ENCODE results near the gene IPCEF1. TPM values are rescaled to one million over a fixed set of nuclear protein-coding genes. Genes with fewer than 3 reads are reported as not detected.

IPCEF1 gene
- total RNA-seq, 3 donors from 2014 or later (not counting 1 experiment from before 2014, with no cell fraction given) = 31.4 to 53.2 (median 45.5) TPM

GRCh38 chr6:154352898-154353585 is 3.6 kb downstream of the IPCEF1 start:
- H3K27me3 Mint-ChIP-seq (ENCODE audit: low read depth in 2 of 2) = peaks cover 3 to 7% of the 10 kb centered on the region in 2 donors
- ATAC-seq (peak; percentile 42 to 48 (median 45)), DNase-seq (no peak)
- no peak overlapping the region for H3K4me3 Mint-ChIP-seq
- intact Hi-C loops (cut with micrococcal nuclease) = no loop called here
- H3K36me3 Mint-ChIP-seq = no peaks in the 10 kb centered on the region
- Histone ChIP-seq H3K27ac (ENCODE audit: low read length) (no peak overlapping the region), H3K36me3 (ENCODE audit: control insufficient read depth, insufficient read depth, low read length) (no peaks in the 10 kb centered on the region), H3K4me1 (ENCODE audit: control insufficient read depth, insufficient read depth, low read length) (peaks cover 4% of the 10 kb centered on the region), H3K27me3 (ENCODE audit: control insufficient read depth, insufficient read depth, low read length) (no peaks in the 10 kb centered on the region), H3K4me3 (ENCODE audit: low read length) (no peak overlapping the region), H3K9me3 (ENCODE audit: control insufficient read depth, insufficient read depth, low read length) (no peaks in the 10 kb centered on the region)
- peaks cover 0 to 13% of the 10 kb centered on the region in 2 donors for H3K4me1 Mint-ChIP-seq
- TF ChIP-seq, protein P1, sequence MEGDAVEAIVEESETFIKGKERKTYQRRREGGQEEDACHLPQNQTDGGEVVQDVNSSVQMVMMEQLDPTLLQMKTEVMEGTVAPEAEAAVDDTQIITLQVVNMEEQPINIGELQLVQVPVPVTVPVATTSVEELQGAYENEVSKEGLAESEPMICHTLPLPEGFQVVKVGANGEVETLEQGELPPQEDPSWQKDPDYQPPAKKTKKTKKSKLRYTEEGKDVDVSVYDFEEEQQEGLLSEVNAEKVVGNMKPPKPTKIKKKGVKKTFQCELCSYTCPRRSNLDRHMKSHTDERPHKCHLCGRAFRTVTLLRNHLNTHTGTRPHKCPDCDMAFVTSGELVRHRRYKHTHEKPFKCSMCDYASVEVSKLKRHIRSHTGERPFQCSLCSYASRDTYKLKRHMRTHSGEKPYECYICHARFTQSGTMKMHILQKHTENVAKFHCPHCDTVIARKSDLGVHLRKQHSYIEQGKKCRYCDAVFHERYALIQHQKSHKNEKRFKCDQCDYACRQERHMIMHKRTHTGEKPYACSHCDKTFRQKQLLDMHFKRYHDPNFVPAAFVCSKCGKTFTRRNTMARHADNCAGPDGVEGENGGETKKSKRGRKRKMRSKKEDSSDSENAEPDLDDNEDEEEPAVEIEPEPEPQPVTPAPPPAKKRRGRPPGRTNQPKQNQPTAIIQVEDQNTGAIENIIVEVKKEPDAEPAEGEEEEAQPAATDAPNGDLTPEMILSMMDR (IDR thresholded peaks at IDR 0.05) = no peak
- H3K9me3 Mint-ChIP-seq = peaks cover 7 to 8% of the 10 kb centered on the region in 2 donors
- WGBS (ENCODE audit: insufficient coverage) = 74% methylated on average over 14 of the region's 15 CpGs
- H3K27ac Mint-ChIP-seq = no peak overlapping the region

- H3K4me1 ChIP-seq (ENCODE audit: control insufficient read depth, insufficient read depth, low read length) = peaks cover 4% of the 10 kb centered on the region
- H3K36me3 Mint-ChIP-seq = no peaks in the 10 kb centered on the region
- 96% methylated on average over 2 of the region's 3 CpGs for WGBS (ENCODE audit: insufficient coverage)
- ATAC-seq (no peak), DNase-seq (no peak)
- peaks cover 6 to 8% of the 10 kb centered on the region in 2 donors for H3K27me3 Mint-ChIP-seq (ENCODE audit: low read depth in 2 of 2)
- no peaks in the 10 kb centered on the region for H3K36me3 ChIP-seq (ENCODE audit: control insufficient read depth, insufficient read depth, low read length)
- intact Hi-C loops (cut with micrococcal nuclease) = no loop called here
- H3K27ac Mint-ChIP-seq = no peak overlapping the region
- no peak overlapping the region for H3K4me3 ChIP-seq (ENCODE audit: low read length)
- no peak overlapping the region for H3K4me3 Mint-ChIP-seq
- no peak overlapping the region for H3K27ac ChIP-seq (ENCODE audit: low read length)
- no peaks in the 10 kb centered on the region for H3K27me3 ChIP-seq (ENCODE audit: control insufficient read depth, insufficient read depth, low read length)
- peaks cover 7 to 8% of the 10 kb centered on the region in 2 donors for H3K9me3 Mint-ChIP-seq
- peaks cover 0 to 13% of the 10 kb centered on the region in 2 donors for H3K4me1 Mint-ChIP-seq
- TF ChIP-seq, protein P1 (IDR thresholded peaks at IDR 0.05) = no peak
- no peaks in the 10 kb centered on the region for H3K9me3 ChIP-seq (ENCODE audit: control insufficient read depth, insufficient read depth, low read length)
These were observed 6.3 kb downstream of the IPCEF1 start for GRCh38 chr6:154350293-154350692.

GRCh38 chr6:154347981-154348380 is 8.6 kb downstream of the IPCEF1 start:
- no peak for ATAC-seq
- TF ChIP-seq, protein P1 (IDR thresholded peaks at IDR 0.05) = no peak
- 88% methylated on average over 4 of the region's 6 CpGs for WGBS (ENCODE audit: insufficient coverage)
- Histone ChIP-seq H3K4me1 (ENCODE audit: control insufficient read depth, insufficient read depth, low read length) (no peaks in the 10 kb centered on the region), H3K4me3 (ENCODE audit: low read length) (no peak overlapping the region), H3K9me3 (ENCODE audit: control insufficient read depth, insufficient read depth, low read length) (no peaks in the 10 kb centered on the region), H3K27me3 (ENCODE audit: control insufficient read depth, insufficient read depth, low read length) (no peaks in the 10 kb centered on the region), H3K27ac (ENCODE audit: low read length) (no peak overlapping the region), H3K36me3 (ENCODE audit: control insufficient read depth, insufficient read depth, low read length) (no peaks in the 10 kb centered on the region)
- Mint-ChIP-seq H3K9me3 (no peaks in the 10 kb centered on the region), H3K36me3 (no peaks in the 10 kb centered on the region), H3K4me1 (no peaks in the 10 kb centered on the region), H3K27ac (no peak overlapping the region), H3K27me3 (ENCODE audit: low read depth in 2 of 2) (peaks cover 8% of the 10 kb centered on the region in 2 donors), H3K4me3 (no peak overlapping the region)
- intact Hi-C loops (cut with micrococcal nuclease) = no loop called here
- DNase-seq = no peak

DNA sequence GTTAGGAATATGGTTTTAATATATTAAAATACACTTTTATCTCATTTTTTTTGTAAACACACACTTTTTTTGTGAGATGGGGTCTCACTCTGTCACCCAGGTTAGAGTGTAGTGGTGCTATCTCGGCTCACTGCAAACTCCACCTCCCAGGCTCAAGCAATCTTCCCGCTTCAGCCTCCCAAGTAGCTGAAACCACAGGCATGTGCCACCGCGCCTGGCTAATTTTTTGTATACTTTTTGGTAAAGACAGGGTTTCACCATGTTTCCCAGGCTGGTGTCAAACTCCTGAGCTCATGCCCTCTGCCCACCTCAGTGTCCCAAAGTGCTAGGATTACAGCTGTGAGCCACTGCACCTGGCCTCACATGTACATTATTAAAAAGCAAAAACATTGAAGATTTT is 10.8 kb downstream of the IPCEF1 start:
- 90% methylated on average over 4 of the region's 4 CpGs for WGBS (ENCODE audit: insufficient coverage)
- no peak overlapping the region for H3K4me3 Mint-ChIP-seq
- H3K4me1 Mint-ChIP-seq = no peaks in the 10 kb centered on the region
- H3K4me1 ChIP-seq (ENCODE audit: control insufficient read depth, insufficient read depth, low read length) = no peaks in the 10 kb centered on the region
- TF ChIP-seq, protein P1 (IDR thresholded peaks at IDR 0.05) = no peak
- no peaks in the 10 kb centered on the region for H3K9me3 ChIP-seq (ENCODE audit: control insufficient read depth, insufficient read depth, low read length)
- DNase-seq = no peak
- H3K27me3 ChIP-seq (ENCODE audit: control insufficient read depth, insufficient read depth, low read length) = no peaks in the 10 kb centered on the region
- H3K4me3 ChIP-seq (ENCODE audit: low read length) = no peak overlapping the region
- no peaks in the 10 kb centered on the region for H3K9me3 Mint-ChIP-seq
- intact Hi-C loops (cut with micrococcal nuclease) = no loop called here
- H3K27ac ChIP-seq (ENCODE audit: low read length) = no peak overlapping the region
- peaks cover 8% of the 10 kb centered on the region in 2 donors for H3K27me3 Mint-ChIP-seq (ENCODE audit: low read depth in 2 of 2)
- H3K27ac Mint-ChIP-seq = no peak overlapping the region
- ATAC-seq = no peak
- H3K36me3 Mint-ChIP-seq = no peaks in the 10 kb centered on the region
- H3K36me3 ChIP-seq (ENCODE audit: control insufficient read depth, insufficient read depth, low read length) = no peaks in the 10 kb centered on the region
